Measurements from ENCODE around the gene GTF2A1L.

DNA sequence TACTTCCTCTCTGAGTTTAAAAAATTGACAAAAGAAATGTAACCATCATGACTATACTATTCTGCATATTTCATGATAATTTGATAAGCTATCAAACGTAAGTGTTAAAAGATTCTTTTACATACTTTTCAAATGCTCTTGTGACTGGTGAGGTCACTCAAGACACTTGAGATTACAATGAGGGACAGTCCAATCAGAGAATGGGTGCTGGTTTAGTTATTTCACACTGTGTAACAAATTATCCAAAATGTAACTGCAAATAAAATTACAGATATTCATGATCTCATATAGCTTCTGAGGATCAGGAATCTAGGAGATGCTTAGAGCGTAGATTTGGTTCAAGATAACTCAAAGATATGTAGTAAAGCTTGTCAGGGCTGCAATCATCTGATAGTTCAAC lies 4.4 kb upstream of the GTF2A1L start:
- TF ChIP-seq, protein P1, sequence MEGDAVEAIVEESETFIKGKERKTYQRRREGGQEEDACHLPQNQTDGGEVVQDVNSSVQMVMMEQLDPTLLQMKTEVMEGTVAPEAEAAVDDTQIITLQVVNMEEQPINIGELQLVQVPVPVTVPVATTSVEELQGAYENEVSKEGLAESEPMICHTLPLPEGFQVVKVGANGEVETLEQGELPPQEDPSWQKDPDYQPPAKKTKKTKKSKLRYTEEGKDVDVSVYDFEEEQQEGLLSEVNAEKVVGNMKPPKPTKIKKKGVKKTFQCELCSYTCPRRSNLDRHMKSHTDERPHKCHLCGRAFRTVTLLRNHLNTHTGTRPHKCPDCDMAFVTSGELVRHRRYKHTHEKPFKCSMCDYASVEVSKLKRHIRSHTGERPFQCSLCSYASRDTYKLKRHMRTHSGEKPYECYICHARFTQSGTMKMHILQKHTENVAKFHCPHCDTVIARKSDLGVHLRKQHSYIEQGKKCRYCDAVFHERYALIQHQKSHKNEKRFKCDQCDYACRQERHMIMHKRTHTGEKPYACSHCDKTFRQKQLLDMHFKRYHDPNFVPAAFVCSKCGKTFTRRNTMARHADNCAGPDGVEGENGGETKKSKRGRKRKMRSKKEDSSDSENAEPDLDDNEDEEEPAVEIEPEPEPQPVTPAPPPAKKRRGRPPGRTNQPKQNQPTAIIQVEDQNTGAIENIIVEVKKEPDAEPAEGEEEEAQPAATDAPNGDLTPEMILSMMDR (IDR thresholded peaks at IDR 0.05; ENCODE audit: insufficient read depth, low read depth, low read length), result no peak
- TF ChIP-seq EZH2 (IDR thresholded peaks at IDR 0.05; ENCODE audit: insufficient read depth, low read length), result no peak
